K562 (cell line): ENCODE measurements around the gene GFRA4. TPM values are rescaled to one million over a fixed set of nuclear protein-coding genes. Genes with fewer than 3 reads are reported as not detected.

Experiments
- HNRNPH1 ChIP-seq: fragments of 200-400 bp; formaldehyde crosslinking; optimal IDR thresholded peaks from 2 replicates; pipeline ENCODE3; 2017; ENCODE audit warnings: low read depth, mild to moderate bottlenecking, low read length, moderate library complexity
- NBN ChIP-seq: fragments of 450-650 bp; IDR thresholded peaks from 2 replicates; pipeline ENCODE4 v1.6.1; 2016; ENCODE audit warnings: low read depth, mild to moderate bottlenecking
- NONO ChIP-seq, 2 experiments: fragments of 200-400 bp in 1 of 2; fragments of 450-650 bp in 1 of 2; formaldehyde crosslinking in 1 of 2; IDR thresholded peaks; 2 replicates each; pipeline ENCODE4 v1.6.1; 2017; ENCODE audit warnings: low read depth in 2 of 2, mild to moderate bottlenecking in 2 of 2, moderate library complexity in 2 of 2, low read length in 1 of 2
- TAF1 ChIP-seq: IDR thresholded peaks from 2 replicates; pipeline ENCODE4 v1.6.1; 2011; ENCODE audit warnings: mild to moderate bottlenecking, low read length, moderate library complexity; ENCODE audit not compliant: insufficient read depth, control insufficient read depth, severe bottlenecking; ENCODE audit errors: extremely low read depth
- TFAM ChIP-seq: fragments of 250-450 bp; sonication (Bioruptor Pico); conservative IDR thresholded peaks from 2 replicates; pipeline ENCODE4 v1.5.0; 2021; ENCODE audit warnings: mild to moderate bottlenecking, moderate library complexity
- ZNF143 ChIP-seq: sonication (generic); formaldehyde crosslinking; IDR thresholded peaks from 2 replicates; pipeline ENCODE4 v1.9.0; 2022; ENCODE audit warnings: mild to moderate bottlenecking, missing genetic modification reagents
- ZNF146 ChIP-seq: IDR thresholded peaks from one replicate; pipeline ENCODE4 v1.6.1; 2018; ENCODE audit warnings: missing compliant biosample characterization; ENCODE audit not compliant: unreplicated experiment
- ZNF217 ChIP-seq: sonication (generic); formaldehyde crosslinking; IDR thresholded peaks from 2 replicates; pipeline ENCODE4 v1.8.0; 2022; ENCODE audit warnings: mild to moderate bottlenecking, missing genetic modification reagents
- ZZZ3 ChIP-seq: fragments of 450-650 bp; IDR thresholded peaks from 2 replicates; pipeline ENCODE4 v1.6.1; 2016; ENCODE audit warnings: antibody characterized with exemption, mild to moderate bottlenecking, moderate library complexity
- polyA plus RNA-seq, 8 experiments: library from polyadenylated mRNA; depleted of rRNA in 4 of 8; stranded (reverse) in 5 of 8; unstranded in 3 of 8; fragments of >200 nt; fragmentation: Nextera tagmentation in 2 of 8; fragmentation: Illumina TruSeq in 1 of 8; extraction: Ambion mirVana in 2 of 8; extraction: Trizol in 1 of 8; gene quantifications; 2 replicates each; pipeline versions ENCODE4 v1.2.1 to v1.2.3, GENCODE V29; 2011 to 2014; ENCODE audit warnings: inconsistent platforms in 1 of 8, missing spikeins in 1 of 8
- total RNA-seq, 7 experiments: library from RNA; depleted of rRNA in 6 of 7; stranded (reverse); fragments of >200 nt in 6 of 7; fragmentation: Illumina TruSeq in 2 of 7; extraction: Trizol in 2 of 7; gene quantifications; 2 replicates each; pipeline versions ENCODE4 v1.2.1 to v1.2.3, GENCODE V29; 2011 to 2021; ENCODE audit warnings: low replicate concordance in 1 of 7
- TF ChIP-seq, protein P1 (sequence below): fragments of 450-650 bp; IDR thresholded peaks from 2 replicates; pipeline ENCODE4 v1.6.1; 2016; ENCODE audit warnings: low read depth
- TF ChIP-seq, protein P2 (sequence below), 2 experiments: fragments of 450-650 bp in 1 of 2; sonication (generic) in 1 of 2; formaldehyde crosslinking in 1 of 2; IDR thresholded peaks in 1 of 2; conservative IDR thresholded peaks in 1 of 2; 2 replicates each; pipeline versions ENCODE4 v1.6.1 to v1.8.1; 2016 to 2023; ENCODE audit warnings: mild to moderate bottlenecking in 2 of 2, moderate library complexity in 2 of 2, inconsistent platforms in 1 of 2, missing genetic modification reagents in 1 of 2
- TF ChIP-seq, protein P3 (sequence below): sonication (generic); formaldehyde crosslinking; IDR thresholded peaks from 2 replicates; pipeline ENCODE4 v1.9.0; 2022; ENCODE audit warnings: mild to moderate bottlenecking, missing genetic modification reagents
- TF ChIP-seq, protein P4 (sequence below): fragments of 200-800 bp; sonication (Bioruptor generic); IDR thresholded peaks from 2 replicates; pipeline ENCODE4 v1.6.1; 2016; ENCODE audit warnings: missing genetic modification characterization, missing compliant biosample characterization

GFRA4 gene
- total and polyA plus RNA-seq, 9 of the 15 experiments (the other 6 are each of a cell fraction or from before 2014, with no cell fraction given): not detected

DNA sequence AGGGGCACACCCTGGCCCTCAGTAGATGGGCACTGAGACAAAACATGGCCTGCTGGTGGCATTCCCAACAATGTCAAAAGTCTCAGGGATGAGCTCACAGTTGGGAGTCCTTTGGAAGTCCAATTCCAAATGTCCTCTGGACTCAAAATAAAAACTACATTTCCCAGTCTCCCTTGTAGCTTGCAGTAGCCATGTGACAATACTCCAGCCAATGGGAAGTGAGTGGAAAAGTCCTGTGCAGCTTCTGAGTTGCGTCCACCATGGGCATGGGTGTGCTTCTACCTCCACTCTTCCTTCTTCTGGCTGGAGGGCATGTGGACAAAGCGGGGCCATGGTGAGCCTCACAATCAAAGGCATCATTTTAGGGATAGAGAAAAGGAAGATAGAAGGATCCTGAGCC is 24.5 kb upstream of the GFRA4 start (continued):
- TF ChIP-seq TAF1 (no peak), ZNF217 (no peak), ZNF143 (CRISPR knock-in tag) (peak; percentile 86), TFAM (CRISPR knock-in tag) (no peak), ZNF146 (CRISPR knock-in tag) (no peak), NBN (no peak), NONO (IDR thresholded peaks at IDR 0.05; ENCODE audit: low read depth in 2 of 2, low read length in 1 of 2) (no peak), HNRNPH1 (no peak), ZZZ3 (no peak)
- TF ChIP-seq, protein P1, sequence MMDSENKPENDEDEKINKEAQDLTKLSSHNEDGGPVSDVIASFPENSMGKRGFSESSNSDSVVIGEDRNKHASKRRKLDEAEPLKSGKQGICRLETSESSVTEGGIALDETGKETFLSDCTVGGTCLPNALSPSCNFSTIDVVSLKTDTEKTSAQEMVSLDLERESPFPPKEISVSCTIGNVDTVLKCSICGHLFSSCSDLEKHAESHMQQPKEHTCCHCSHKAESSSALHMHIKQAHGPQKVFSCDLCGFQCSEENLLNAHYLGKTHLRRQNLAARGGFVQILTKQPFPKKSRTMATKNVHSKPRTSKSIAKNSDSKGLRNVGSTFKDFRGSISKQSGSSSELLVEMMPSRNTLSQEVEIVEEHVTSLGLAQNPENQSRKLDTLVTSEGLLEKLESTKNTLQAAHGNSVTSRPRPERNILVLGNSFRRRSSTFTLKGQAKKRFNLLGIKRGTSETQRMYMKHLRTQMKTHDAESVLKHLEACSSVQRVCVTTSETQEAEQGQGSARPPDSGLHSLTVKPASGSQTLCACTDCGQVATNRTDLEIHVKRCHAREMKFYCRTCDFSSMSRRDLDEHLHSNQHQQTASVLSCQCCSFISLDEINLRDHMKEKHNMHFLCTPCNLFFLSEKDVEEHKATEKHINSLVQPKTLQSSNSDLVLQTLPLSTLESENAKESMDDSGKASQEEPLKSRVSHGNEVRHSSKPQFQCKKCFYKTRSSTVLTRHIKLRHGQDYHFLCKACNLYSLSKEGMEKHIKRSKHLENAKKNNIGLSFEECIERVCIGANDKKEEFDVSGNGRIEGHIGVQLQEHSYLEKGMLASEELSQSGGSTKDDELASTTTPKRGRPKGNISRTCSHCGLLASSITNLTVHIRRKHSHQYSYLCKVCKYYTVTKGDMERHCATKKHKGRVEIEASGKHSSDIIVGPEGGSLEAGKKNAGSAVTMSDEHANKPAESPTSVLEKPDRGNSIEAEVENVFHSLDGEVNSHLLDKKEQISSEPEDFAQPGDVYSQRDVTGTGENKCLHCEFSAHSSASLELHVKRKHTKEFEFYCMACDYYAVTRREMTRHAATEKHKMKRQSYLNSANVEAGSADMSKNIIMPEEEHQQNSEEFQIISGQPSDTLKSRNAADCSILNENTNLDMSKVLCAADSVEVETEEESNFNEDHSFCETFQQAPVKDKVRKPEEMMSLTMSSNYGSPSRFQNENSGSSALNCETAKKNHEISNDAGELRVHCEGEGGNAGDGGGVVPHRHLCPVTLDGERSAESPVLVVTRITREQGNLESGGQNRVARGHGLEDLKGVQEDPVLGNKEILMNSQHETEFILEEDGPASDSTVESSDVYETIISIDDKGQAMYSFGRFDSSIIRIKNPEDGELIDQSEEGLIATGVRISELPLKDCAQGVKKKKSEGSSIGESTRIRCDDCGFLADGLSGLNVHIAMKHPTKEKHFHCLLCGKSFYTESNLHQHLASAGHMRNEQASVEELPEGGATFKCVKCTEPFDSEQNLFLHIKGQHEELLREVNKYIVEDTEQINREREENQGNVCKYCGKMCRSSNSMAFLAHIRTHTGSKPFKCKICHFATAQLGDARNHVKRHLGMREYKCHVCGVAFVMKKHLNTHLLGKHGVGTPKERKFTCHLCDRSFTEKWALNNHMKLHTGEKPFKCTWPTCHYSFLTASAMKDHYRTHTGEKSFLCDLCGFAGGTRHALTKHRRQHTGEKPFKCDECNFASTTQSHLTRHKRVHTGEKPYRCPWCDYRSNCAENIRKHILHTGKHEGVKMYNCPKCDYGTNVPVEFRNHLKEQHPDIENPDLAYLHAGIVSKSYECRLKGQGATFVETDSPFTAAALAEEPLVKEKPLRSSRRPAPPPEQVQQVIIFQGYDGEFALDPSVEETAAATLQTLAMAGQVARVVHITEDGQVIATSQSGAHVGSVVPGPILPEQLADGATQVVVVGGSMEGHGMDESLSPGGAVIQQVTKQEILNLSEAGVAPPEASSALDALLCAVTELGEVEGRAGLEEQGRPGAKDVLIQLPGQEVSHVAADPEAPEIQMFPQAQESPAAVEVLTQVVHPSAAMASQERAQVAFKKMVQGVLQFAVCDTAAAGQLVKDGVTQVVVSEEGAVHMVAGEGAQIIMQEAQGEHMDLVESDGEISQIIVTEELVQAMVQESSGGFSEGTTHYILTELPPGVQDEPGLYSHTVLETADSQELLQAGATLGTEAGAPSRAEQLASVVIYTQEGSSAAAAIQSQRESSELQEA: no peak
- TF ChIP-seq, protein P2, sequence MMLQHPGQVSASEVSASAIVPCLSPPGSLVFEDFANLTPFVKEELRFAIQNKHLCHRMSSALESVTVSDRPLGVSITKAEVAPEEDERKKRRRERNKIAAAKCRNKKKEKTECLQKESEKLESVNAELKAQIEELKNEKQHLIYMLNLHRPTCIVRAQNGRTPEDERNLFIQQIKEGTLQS (IDR thresholded peaks at IDR 0.05): no peak
- TF ChIP-seq, protein P2 (CRISPR knock-in tag; conservative IDR thresholded peaks at IDR 0.05): no peak
- TF ChIP-seq, protein P3, sequence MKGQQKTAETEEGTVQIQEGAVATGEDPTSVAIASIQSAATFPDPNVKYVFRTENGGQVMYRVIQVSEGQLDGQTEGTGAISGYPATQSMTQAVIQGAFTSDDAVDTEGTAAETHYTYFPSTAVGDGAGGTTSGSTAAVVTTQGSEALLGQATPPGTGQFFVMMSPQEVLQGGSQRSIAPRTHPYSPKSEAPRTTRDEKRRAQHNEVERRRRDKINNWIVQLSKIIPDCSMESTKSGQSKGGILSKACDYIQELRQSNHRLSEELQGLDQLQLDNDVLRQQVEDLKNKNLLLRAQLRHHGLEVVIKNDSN (CRISPR knock-in tag): peak; percentile 95
- TF ChIP-seq, protein P4, sequence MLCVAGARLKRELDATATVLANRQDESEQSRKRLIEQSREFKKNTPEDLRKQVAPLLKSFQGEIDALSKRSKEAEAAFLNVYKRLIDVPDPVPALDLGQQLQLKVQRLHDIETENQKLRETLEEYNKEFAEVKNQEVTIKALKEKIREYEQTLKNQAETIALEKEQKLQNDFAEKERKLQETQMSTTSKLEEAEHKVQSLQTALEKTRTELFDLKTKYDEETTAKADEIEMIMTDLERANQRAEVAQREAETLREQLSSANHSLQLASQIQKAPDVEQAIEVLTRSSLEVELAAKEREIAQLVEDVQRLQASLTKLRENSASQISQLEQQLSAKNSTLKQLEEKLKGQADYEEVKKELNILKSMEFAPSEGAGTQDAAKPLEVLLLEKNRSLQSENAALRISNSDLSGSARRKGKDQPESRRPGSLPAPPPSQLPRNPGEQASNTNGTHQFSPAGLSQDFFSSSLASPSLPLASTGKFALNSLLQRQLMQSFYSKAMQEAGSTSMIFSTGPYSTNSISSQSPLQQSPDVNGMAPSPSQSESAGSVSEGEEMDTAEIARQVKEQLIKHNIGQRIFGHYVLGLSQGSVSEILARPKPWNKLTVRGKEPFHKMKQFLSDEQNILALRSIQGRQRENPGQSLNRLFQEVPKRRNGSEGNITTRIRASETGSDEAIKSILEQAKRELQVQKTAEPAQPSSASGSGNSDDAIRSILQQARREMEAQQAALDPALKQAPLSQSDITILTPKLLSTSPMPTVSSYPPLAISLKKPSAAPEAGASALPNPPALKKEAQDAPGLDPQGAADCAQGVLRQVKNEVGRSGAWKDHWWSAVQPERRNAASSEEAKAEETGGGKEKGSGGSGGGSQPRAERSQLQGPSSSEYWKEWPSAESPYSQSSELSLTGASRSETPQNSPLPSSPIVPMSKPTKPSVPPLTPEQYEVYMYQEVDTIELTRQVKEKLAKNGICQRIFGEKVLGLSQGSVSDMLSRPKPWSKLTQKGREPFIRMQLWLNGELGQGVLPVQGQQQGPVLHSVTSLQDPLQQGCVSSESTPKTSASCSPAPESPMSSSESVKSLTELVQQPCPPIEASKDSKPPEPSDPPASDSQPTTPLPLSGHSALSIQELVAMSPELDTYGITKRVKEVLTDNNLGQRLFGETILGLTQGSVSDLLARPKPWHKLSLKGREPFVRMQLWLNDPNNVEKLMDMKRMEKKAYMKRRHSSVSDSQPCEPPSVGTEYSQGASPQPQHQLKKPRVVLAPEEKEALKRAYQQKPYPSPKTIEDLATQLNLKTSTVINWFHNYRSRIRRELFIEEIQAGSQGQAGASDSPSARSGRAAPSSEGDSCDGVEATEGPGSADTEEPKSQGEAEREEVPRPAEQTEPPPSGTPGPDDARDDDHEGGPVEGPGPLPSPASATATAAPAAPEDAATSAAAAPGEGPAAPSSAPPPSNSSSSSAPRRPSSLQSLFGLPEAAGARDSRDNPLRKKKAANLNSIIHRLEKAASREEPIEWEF (CRISPR knock-in tag): no peak
